Stimulated activated CD4-positive, alpha-beta T cell treated with anti-CD3 and anti-CD28 coated beads, TNF-alpha, amount 100 ng/mL, for 48 hours (primary cell): ENCODE results near the gene NRXN3.
"Not testable (repeated sequence)": the region's sequence is repeated elsewhere in the genome, so short reads cannot be mapped to it uniquely, and the experiment has no call there.

Experiments
- DNase-seq, 3 donors: peaks; one replicate each; pipeline ENCODE4 v3.0.0-alpha.2; 2020; ENCODE audit warnings: low read depth in 3 of 3

NRXN3 gene

GRCh38 chr14:78992867-78993266 lies 822.7 kb downstream of the NRXN3 start:
- DNase-seq = no peak

GRCh38 chr14:78997811-78998210 lies 827.6 kb downstream of the NRXN3 start:
- no peak for DNase-seq

- DNase-seq = no peak
Measured at GRCh38 chr14:79009286-79009685, 839.1 kb downstream of the NRXN3 start.

- peak in 1 of 3 donors; percentile 2 for DNase-seq
Measured at GRCh38 chr14:79011091-79011919, 841.1 kb downstream of the NRXN3 start.

- DNase-seq = no peak
Measured at GRCh38 chr14:79011920-79012204, 841.7 kb downstream of the NRXN3 start.

GRCh38 chr14:79016828-79017505 lies 846.8 kb downstream of the NRXN3 start:
- no peak for DNase-seq

- no peak for DNase-seq
Measured at GRCh38 chr14:79017561-79017960, 847.4 kb downstream of the NRXN3 start.

- DNase-seq = no peak
Measured at GRCh38 chr14:79018836-79019235, 848.7 kb downstream of the NRXN3 start.

- DNase-seq = not testable (repeated sequence)
Measured at GRCh38 chr14:79019898-79020297, 849.7 kb downstream of the NRXN3 start.

- DNase-seq = no peak
Measured at GRCh38 chr14:79021766-79022165, 851.6 kb downstream of the NRXN3 start.

GRCh38 chr14:79027138-79027537 lies 857.0 kb downstream of the NRXN3 start:
- DNase-seq = no peak

- DNase-seq = no peak
Measured at GRCh38 chr14:79028281-79028680, 858.1 kb downstream of the NRXN3 start.

- DNase-seq = no peak
Measured at GRCh38 chr14:79036441-79036840, 866.3 kb downstream of the NRXN3 start.

- DNase-seq = no peak
Measured at GRCh38 chr14:79037106-79037505, 866.9 kb downstream of the NRXN3 start.

- DNase-seq = no peak
Measured at GRCh38 chr14:79037593-79037992, 867.4 kb downstream of the NRXN3 start.

GRCh38 chr14:79040790-79041189 lies 870.6 kb downstream of the NRXN3 start:
- DNase-seq = no peak

GRCh38 chr14:79043194-79043889 lies 873.2 kb downstream of the NRXN3 start:
- DNase-seq = no peak

- no peak for DNase-seq
Measured at GRCh38 chr14:79044894-79045624, 874.9 kb downstream of the NRXN3 start.

GRCh38 chr14:79050787-79051727 lies 880.9 kb downstream of the NRXN3 start:
- DNase-seq = no peak

- DNase-seq = no peak
Measured at GRCh38 chr14:79051742-79052141, 881.6 kb downstream of the NRXN3 start.

- no peak for DNase-seq
Measured at GRCh38 chr14:79056879-79057278, 886.7 kb downstream of the NRXN3 start.
